HAP-1 (cell line): ENCODE results near the gene MRPL54.

Experiments
- DNase-seq, 2 experiments: peaks; one replicate each; pipeline ENCODE4 v3.0.0-alpha.2; 2016 to 2020; ENCODE audit warnings: low spot score in 2 of 2
- H3K27me3 ChIP-seq: fragments of 250-450 bp; sonication (Bioruptor Pico); 2 replicates; pipeline ENCODE4 v1.5.1; 2020; ENCODE audit warnings: low read depth, mild to moderate bottlenecking, moderate library complexity
- H3K36me3 ChIP-seq: fragments of 250-450 bp; sonication (Bioruptor Pico); replicated peaks from 2 replicates; pipeline ENCODE4 v1.5.1; 2020; ENCODE audit warnings: mild to moderate bottlenecking
- H3K4me1 ChIP-seq: fragments of 250-450 bp; sonication (Bioruptor Pico); 2 replicates; pipeline ENCODE4 v1.5.1; 2020; ENCODE audit warnings: mild to moderate bottlenecking
- H3K4me3 ChIP-seq: fragments of 250-450 bp; sonication (Bioruptor Pico); 2 replicates; pipeline ENCODE4 v1.5.1; 2020; ENCODE audit warnings: mild to moderate bottlenecking, moderate library complexity
- H3K9me3 ChIP-seq: fragments of 250-450 bp; sonication (Bioruptor Pico); 2 replicates; pipeline ENCODE4 v1.5.1; 2020; ENCODE audit warnings: mild to moderate bottlenecking, moderate library complexity
- in situ Hi-C: fragments of 300-500 bp; cut with MboI; formaldehyde crosslinking; loops from 3 replicates; pipeline ENCODE4 v1.14.3; 2020; ENCODE audit warnings: low sequenced_read_pairs, inconsistent platforms, mixed read lengths

MRPL54 gene

GRCh38 chr19:3732108-3732507 lies 30.4 kb upstream of the MRPL54 start:
- Histone ChIP-seq H3K9me3 (no peaks in the 10 kb centered on the region), H3K4me3 (no peak overlapping the region), H3K27me3 (no peaks in the 10 kb centered on the region; the same call in 1 of the 2 replicates), H3K4me1 (no peaks in the 10 kb centered on the region), H3K36me3 (no peaks in the 10 kb centered on the region)
- no peak for DNase-seq
- in situ Hi-C loops: no loop called here

- in situ Hi-C loops: no loop called here
- H3K9me3 ChIP-seq: no peaks in the 10 kb centered on the region
- H3K27me3 ChIP-seq: peaks cover 2% of the 10 kb centered on the region; the same call in 1 of the 2 replicates
- H3K4me3 ChIP-seq: no peak overlapping the region
- no peaks in the 10 kb centered on the region for H3K4me1 ChIP-seq
- H3K36me3 ChIP-seq: no peaks in the 10 kb centered on the region
- DNase-seq: no peak
Observed at GRCh38 chr19:3733549-3734309, 28.8 kb upstream of the MRPL54 start.

GRCh38 chr19:3734310-3734600 lies 28.2 kb upstream of the MRPL54 start:
- no peaks in the 10 kb centered on the region for H3K4me1 ChIP-seq
- DNase-seq: no peak
- H3K9me3 ChIP-seq: no peaks in the 10 kb centered on the region
- peaks cover 2% of the 10 kb centered on the region; the same call in 1 of the 2 replicates for H3K27me3 ChIP-seq
- no peak overlapping the region for H3K4me3 ChIP-seq
- in situ Hi-C loops: no loop called here
- no peaks in the 10 kb centered on the region for H3K36me3 ChIP-seq

DNA sequence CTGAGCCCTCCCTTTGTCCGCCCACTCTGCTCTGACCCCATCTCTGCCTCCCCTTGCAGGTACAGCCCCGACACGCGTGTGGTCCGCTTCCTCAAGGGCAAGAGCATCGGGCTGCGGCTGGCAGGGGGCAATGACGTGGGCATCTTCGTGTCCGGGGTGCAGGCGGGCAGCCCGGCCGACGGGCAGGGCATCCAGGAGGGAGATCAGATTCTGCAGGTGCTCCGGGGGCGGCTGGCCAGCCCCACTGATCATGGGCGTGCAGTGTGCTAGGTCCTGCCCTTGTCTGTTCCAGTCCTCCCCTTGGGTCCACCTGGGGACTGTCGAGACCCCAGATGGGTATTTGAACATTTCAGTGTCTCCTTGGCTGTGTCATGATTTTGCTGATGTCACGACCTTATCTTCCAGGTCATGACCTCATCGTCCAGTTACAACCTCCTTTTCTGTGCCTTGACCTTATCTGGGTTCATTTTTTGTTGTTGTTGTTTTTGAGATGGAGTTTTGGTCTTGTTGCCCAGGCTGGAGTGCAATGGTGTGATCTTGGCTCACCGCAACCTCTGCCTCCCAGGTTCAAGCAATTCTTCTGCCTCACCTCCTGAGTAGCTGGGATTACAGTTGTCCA lies 26.3 kb upstream of the MRPL54 start:
- Histone ChIP-seq H3K36me3 (no peaks in the 10 kb centered on the region), H3K9me3 (no peaks in the 10 kb centered on the region), H3K4me3 (no peak overlapping the region), H3K4me1 (no peaks in the 10 kb centered on the region), H3K27me3 (peaks cover 2% of the 10 kb centered on the region; the same call in 1 of the 2 replicates)
- DNase-seq: no peak
- in situ Hi-C loops: no loop called here

DNA sequence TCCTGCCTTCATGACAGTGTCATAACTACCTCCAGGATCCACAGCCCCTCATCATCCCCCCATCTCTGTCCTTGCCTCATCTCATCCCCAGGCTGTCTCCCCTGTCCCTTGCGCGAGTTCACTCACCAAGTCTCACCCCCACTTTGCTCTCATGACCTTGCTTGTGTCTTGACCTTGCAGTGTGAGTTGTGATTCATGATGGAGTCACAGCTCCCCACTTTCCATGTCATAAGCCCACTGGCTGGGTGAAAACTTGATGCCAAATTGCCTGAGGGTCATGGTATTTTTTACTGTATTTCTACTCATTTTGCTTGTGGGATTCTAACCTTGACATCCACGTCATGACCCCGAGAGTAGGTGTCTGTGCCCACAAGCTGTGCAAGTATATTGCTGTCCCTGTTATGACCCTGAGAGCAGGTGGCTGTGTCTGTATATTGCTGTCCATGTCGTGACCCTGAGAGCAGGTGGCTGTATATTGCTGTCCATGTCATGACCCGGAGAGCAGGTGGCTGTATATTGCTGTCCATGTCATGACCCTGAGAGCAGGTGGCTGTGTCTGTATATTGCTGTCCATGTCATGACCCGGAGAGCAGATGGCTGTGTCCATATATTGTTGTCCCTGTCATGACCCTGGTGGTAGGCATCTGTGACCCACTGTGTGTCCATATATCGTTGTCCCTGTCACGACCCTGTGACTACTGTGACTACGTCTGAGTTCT lies 24.8 kb upstream of the MRPL54 start:
- Histone ChIP-seq H3K4me3 (no peak overlapping the region), H3K4me1 (no peaks in the 10 kb centered on the region), H3K9me3 (no peaks in the 10 kb centered on the region), H3K27me3 (peaks cover 2% of the 10 kb centered on the region; the same call in 1 of the 2 replicates), H3K36me3 (no peaks in the 10 kb centered on the region)
- in situ Hi-C loops: no loop called here
- DNase-seq: no peak

DNA sequence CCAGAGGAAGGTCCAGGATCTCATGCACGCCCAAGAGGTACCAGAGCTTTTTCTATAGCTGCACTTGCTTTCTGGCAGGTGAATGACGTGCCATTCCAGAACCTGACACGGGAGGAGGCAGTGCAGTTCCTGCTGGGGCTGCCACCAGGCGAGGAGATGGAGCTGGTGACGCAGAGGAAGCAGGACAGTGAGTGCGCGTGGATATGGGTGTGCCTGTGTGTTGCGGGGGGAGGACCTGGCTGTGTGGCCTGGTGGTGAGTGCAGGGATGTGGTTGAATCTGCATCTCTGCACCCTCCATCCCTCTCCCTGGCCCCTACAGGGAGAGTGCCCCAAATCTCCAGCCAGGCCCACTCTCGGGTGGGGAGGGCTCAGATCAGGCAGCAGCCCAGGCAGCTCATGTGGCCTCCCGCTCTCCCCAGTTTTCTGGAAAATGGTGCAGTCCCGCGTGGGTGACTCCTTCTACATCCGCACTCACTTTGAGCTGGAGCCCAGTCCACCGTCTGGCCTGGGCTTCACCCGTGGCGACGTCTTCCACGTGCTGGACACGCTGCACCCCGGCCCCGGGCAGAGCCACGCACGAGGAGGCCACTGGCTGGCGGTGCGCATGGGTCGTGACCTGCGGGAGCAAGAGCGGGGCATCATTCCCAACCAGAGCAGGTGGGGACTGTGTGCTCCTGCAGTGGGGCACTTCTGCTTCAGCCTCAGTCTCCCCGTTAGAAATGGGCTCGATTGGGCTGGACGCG lies 23.8 kb upstream of the MRPL54 start:
- Histone ChIP-seq H3K27me3 (peaks cover 2% of the 10 kb centered on the region; the same call in 1 of the 2 replicates), H3K36me3 (no peaks in the 10 kb centered on the region), H3K4me1 (no peaks in the 10 kb centered on the region), H3K9me3 (no peaks in the 10 kb centered on the region), H3K4me3 (no peak overlapping the region)
- DNase-seq: no peak
- in situ Hi-C loops: no loop called here

DNA sequence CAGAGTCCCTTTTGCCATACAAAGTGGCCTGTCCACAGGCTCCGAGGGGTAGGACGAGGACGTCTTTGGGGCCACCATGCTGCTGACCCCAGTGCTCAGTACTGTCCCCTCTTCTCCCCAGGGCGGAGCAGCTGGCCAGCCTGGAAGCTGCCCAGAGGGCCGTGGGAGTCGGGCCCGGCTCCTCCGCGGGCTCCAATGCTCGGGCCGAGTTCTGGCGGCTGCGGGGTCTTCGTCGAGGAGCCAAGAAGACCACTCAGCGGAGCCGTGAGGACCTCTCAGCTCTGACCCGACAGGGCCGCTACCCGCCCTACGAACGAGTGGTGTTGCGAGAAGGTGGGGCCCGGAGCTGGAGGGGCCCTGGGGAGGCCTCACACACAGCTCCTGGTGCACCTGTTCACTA lies 22.1 kb upstream of the MRPL54 start:
- H3K9me3 ChIP-seq: no peaks in the 10 kb centered on the region
- no peaks in the 10 kb centered on the region for H3K4me1 ChIP-seq
- in situ Hi-C loops: no loop called here
- no peak for DNase-seq
- H3K4me3 ChIP-seq: no peak overlapping the region
- H3K27me3 ChIP-seq: peaks cover 2% of the 10 kb centered on the region; the same call in 1 of the 2 replicates
- H3K36me3 ChIP-seq: no peaks in the 10 kb centered on the region

- Histone ChIP-seq H3K27me3 (no peaks in the 10 kb centered on the region), H3K9me3 (no peaks in the 10 kb centered on the region), H3K36me3 (no peaks in the 10 kb centered on the region), H3K4me3 (no peak overlapping the region), H3K4me1 (no peaks in the 10 kb centered on the region)
- in situ Hi-C loops: no loop called here
- DNase-seq: peak in 1 of 2 experiments; percentile 38
Observed at GRCh38 chr19:3743486-3743885, 19.0 kb upstream of the MRPL54 start.

- H3K36me3 ChIP-seq: no peaks in the 10 kb centered on the region
- H3K4me1 ChIP-seq: no peaks in the 10 kb centered on the region
- no peaks in the 10 kb centered on the region for H3K27me3 ChIP-seq
- no peak for DNase-seq
- H3K4me3 ChIP-seq: no peak overlapping the region
- no peaks in the 10 kb centered on the region for H3K9me3 ChIP-seq
- in situ Hi-C loops: no loop called here
Observed at GRCh38 chr19:3745363-3746045, 17.0 kb upstream of the MRPL54 start.

GRCh38 chr19:3746371-3747056 lies 16.0 kb upstream of the MRPL54 start:
- Histone ChIP-seq H3K27me3 (no peaks in the 10 kb centered on the region), H3K4me3 (no peak overlapping the region), H3K36me3 (no peaks in the 10 kb centered on the region; the same call in 1 of the 2 replicates), H3K9me3 (no peaks in the 10 kb centered on the region), H3K4me1 (no peaks in the 10 kb centered on the region)
- in situ Hi-C loops: no loop called here
- no peak for DNase-seq

DNA sequence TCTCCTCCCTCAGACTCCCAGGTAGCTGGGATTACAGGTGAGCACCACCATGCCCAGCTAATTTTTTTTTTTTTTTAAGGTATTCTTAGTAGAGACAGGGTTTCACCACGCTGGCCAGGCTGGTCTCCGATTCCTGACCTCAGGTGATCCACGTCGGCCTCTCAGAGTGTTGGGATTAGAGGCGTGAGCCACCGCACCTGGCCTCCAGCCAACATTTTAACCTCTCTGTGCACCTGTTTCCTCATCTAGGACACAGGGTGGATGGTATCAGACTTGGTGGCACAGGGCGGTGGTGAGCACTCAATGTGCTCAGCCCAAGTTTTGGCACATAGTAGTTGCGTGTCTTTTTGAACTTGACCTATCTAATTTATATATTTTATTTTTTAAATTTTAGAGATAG lies 13.5 kb upstream of the MRPL54 start:
- Histone ChIP-seq H3K4me3 (no peak overlapping the region), H3K9me3 (no peaks in the 10 kb centered on the region), H3K36me3 (no peaks in the 10 kb centered on the region; the same call in none of the 2 replicates), H3K27me3 (no peaks in the 10 kb centered on the region), H3K4me1 (no peaks in the 10 kb centered on the region)
- in situ Hi-C loops: no loop called here
- DNase-seq: no peak

GRCh38 chr19:3750211-3750610 lies 12.3 kb upstream of the MRPL54 start:
- Histone ChIP-seq H3K27me3 (no peaks in the 10 kb centered on the region), H3K4me1 (no peaks in the 10 kb centered on the region), H3K4me3 (no peak overlapping the region), H3K9me3 (no peaks in the 10 kb centered on the region), H3K36me3 (no peaks in the 10 kb centered on the region; the same call in none of the 2 replicates)
- in situ Hi-C loops: no loop called here
- DNase-seq: no peak

DNA sequence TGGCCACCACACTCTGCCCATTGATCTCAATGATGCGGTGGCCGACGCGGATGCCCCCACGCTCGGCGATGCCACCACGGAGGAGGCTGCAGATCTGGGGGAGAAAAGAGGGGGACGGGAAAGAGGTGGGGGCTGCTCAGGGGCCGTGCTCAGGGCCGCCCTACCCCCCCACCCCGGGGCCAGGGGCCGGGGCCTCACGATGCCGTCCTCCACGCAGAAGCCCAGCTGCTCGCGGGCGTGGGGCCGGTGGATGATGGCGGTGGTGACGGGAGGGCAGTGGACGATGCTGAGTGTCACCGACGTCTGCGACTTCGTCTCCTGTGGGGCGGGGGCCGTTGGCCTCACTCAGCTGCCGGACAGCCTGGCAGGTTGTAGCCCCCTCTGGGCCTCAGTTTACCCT lies 11.2 kb upstream of the MRPL54 start:
- Histone ChIP-seq H3K9me3 (no peaks in the 10 kb centered on the region), H3K4me3 (no peak overlapping the region), H3K27me3 (no peaks in the 10 kb centered on the region), H3K4me1 (no peaks in the 10 kb centered on the region), H3K36me3 (no peaks in the 10 kb centered on the region; the same call in none of the 2 replicates)
- no peak for DNase-seq
- in situ Hi-C loops: no loop called here
